Mesendoderm (in vitro differentiated cells): ENCODE results near the gene PRPH.
A peak's percentile ranks its signal among the peaks of the same experiment; 100 is the strongest.
"Not testable (repeated sequence)": the region's sequence is repeated elsewhere in the genome, so short reads cannot be mapped to it uniquely, and the experiment has no call there.

Experiments
- DNase-seq: peaks from one replicate; pipeline ENCODE4 v3.0.0; 2013
- H2AK5ac ChIP-seq: 2 replicates; pipeline ENCODE4 v1.6.1; 2013; ENCODE audit warnings: low read length, inconsistent platforms
- H2BK120ac ChIP-seq: 2 replicates; pipeline ENCODE4 v1.6.1; 2013; ENCODE audit warnings: low read depth, mild to moderate bottlenecking, low read length, moderate library complexity, mixed read lengths
- H2BK15ac ChIP-seq: replicated peaks from 2 replicates; pipeline ENCODE4 v1.6.1; 2013; ENCODE audit warnings: low read depth, mild to moderate bottlenecking, moderate library complexity
- H2BK5ac ChIP-seq: 2 replicates; pipeline ENCODE4 v1.6.1; 2013; ENCODE audit warnings: low read length, inconsistent platforms
- H3K18ac ChIP-seq: 2 replicates; pipeline ENCODE4 v1.6.1; 2013; ENCODE audit warnings: mild to moderate bottlenecking, low read length, mixed read lengths
- H3K23ac ChIP-seq: one replicate; pipeline ENCODE4 v1.6.1; 2013; ENCODE audit warnings: low read length
- H3K27ac ChIP-seq: 2 replicates; pipeline ENCODE4 v1.5.1; 2013; ENCODE audit warnings: low read depth, mild to moderate bottlenecking, inconsistent platforms, low read length, moderate library complexity
- H3K27me3 ChIP-seq: 2 replicates; pipeline ENCODE4 v1.6.1; 2013; ENCODE audit warnings: low read length, control low read depth, mild to moderate bottlenecking, inconsistent platforms; ENCODE audit not compliant: insufficient read depth, poor library complexity
- H3K36me3 ChIP-seq: 2 replicates; pipeline ENCODE4 v1.6.1; 2013; ENCODE audit warnings: low read length, inconsistent platforms; ENCODE audit not compliant: control insufficient read depth, insufficient read depth
- H3K4ac ChIP-seq: one replicate; pipeline ENCODE4 v1.6.1; 2013; ENCODE audit warnings: low read depth, mild to moderate bottlenecking, low read length, moderate library complexity
- H3K4me1 ChIP-seq: 2 replicates; pipeline ENCODE4 v1.6.1; 2013; ENCODE audit warnings: low read depth, low read length, inconsistent platforms; ENCODE audit not compliant: control insufficient read depth
- H3K4me2 ChIP-seq: 2 replicates; pipeline ENCODE4 v1.6.1; 2013; ENCODE audit warnings: low read length
- H3K4me3 ChIP-seq: 2 replicates; pipeline ENCODE4 v1.5.1; 2013; ENCODE audit warnings: mild to moderate bottlenecking, low read length
- H3K56ac ChIP-seq: one replicate; pipeline ENCODE4 v1.6.1; 2013; ENCODE audit warnings: low read length
- H3K79me1 ChIP-seq: 2 replicates; pipeline ENCODE4 v1.6.1; 2013; ENCODE audit warnings: low read length, inconsistent platforms
- H3K79me2 ChIP-seq: 2 replicates; pipeline ENCODE4 v1.6.1; 2013; ENCODE audit warnings: mild to moderate bottlenecking, low read length; ENCODE audit not compliant: control insufficient read depth, insufficient read depth
- H3K9ac ChIP-seq: 2 replicates; pipeline ENCODE4 v1.6.1; 2013; ENCODE audit warnings: low read length, inconsistent platforms
- H4K5ac ChIP-seq: one replicate; pipeline ENCODE4 v1.6.1; 2013; ENCODE audit warnings: low read length
- H4K8ac ChIP-seq: one replicate; pipeline ENCODE4 v1.6.1; 2013; ENCODE audit warnings: low read depth, mild to moderate bottlenecking, control low read depth, low read length, moderate library complexity
- WGBS: extraction: QIAGEN DNeasy Blood & Tissue Kit; methylation state at CpG from one replicate; pipeline ENCODE4 v1.1.7; 2013; ENCODE audit warnings: low lambda C conversion rate, missing lambda C conversion rate; ENCODE audit not compliant: insufficient coverage; ENCODE audit errors: extremely low coverage; 5-methylcytosine and 5-hydroxymethylcytosine counted together

The PRPH gene

DNA sequence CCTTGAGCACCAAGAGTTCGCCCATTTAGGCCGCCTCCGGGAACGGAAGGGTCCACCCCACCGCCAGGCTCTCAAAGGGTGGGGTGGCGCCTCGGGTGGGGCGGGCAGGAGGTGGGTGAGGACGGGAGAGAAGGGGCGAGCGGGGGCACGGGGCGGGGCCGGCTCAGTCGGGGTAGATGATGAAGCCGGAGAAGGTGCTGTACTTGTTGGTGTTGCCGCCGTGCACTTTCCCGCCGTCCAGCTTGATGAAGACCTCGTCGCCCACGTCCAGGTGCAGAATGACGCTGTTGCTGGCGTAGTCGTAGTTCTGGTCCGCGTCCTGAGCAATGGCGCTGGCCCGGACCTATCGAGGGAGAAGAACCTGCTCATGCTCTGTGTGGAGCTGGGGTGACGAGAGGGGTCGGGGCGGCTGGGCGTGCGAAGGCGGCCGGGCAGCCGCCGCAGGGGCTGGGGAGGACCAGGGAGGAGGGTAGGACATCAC is 38.0 kb downstream of the PRPH start:
- H3K4me2 ChIP-seq, result no peak overlapping the region
- H3K4me1 ChIP-seq, result peaks cover 3% of the 10 kb centered on the region
- peaks cover 29% of the 10 kb centered on the region for H3K27me3 ChIP-seq
- no peaks in the 10 kb centered on the region for H3K79me1 ChIP-seq
- H3K4me3 ChIP-seq, result no peak overlapping the region
- H3K18ac ChIP-seq, result no peak overlapping the region
- H3K9ac ChIP-seq, result no peak overlapping the region
- H3K79me2 ChIP-seq, result no peaks in the 10 kb centered on the region
- H2BK120ac ChIP-seq, result no peak overlapping the region
- no peak overlapping the region for H2BK5ac ChIP-seq
- H3K4ac ChIP-seq, result no peak overlapping the region
- H3K23ac ChIP-seq, result no peak overlapping the region
- DNase-seq, result no peak
- H2AK5ac ChIP-seq, result no peak overlapping the region
- peak overlapping the region; percentile 57 for H3K56ac ChIP-seq
- no peak overlapping the region for H4K5ac ChIP-seq
- no peak overlapping the region for H4K8ac ChIP-seq
- no peak overlapping the region for H2BK15ac ChIP-seq
- no peak overlapping the region for H3K27ac ChIP-seq
- WGBS, result no CpG with 5 or more reads among the region's 40 CpGs
- H3K36me3 ChIP-seq, result peaks cover 8% of the 10 kb centered on the region

DNA sequence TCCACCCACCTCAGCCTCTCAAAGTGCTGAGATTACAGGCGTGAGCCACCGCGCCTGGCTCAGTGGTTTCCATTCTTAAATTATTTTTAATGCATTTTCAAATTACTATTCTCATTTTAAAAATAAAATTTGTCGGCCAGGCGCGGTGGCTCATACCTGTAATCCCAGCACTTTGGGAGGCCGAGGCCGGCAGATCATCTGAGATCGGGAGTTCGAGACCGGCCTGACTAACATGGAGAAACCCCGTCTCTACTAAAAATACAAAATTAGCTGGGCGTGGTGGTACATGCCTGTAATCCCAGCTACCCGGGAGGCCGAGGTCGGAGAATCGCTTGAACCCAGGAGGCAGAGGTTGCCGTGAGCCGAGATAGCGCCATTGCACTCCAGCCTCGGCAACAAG is 38.8 kb downstream of the PRPH start:
- H2BK15ac ChIP-seq, H3K79me1 ChIP-seq, H3K18ac ChIP-seq, H4K5ac ChIP-seq, H3K27ac ChIP-seq, H2BK120ac ChIP-seq, H3K36me3 ChIP-seq, H3K23ac ChIP-seq, H3K4me3 ChIP-seq, DNase-seq, H3K9ac ChIP-seq, H3K56ac ChIP-seq, H4K8ac ChIP-seq, H2BK5ac ChIP-seq, H2AK5ac ChIP-seq, H3K4me1 ChIP-seq, H3K4ac ChIP-seq, H3K4me2 ChIP-seq, H3K79me2 ChIP-seq: not testable (repeated sequence)
- WGBS, result no CpG with 5 or more reads among the region's 21 CpGs
- H3K27me3 ChIP-seq, result peaks cover 35% of the 10 kb centered on the region

DNA sequence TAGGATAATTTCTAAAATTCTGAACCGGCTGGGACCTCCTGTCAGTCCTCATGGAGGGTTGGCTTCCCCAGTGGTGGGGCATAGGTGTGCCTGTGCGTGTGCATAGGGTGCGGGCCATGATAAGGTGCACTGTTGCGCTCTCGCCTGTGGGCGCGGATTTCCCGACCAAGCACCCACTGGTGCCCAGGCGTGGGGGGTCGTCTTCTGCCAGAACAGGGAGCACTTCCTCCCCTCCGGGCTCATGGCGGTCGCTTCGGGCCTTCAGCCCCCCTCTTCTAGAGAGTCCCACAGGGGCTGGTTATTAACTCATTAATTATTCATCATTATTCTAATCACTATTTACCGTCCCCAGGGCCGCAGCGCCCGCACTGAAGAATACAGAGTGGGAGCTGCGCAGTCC is 39.3 kb downstream of the PRPH start:
- no peak overlapping the region for H3K27ac ChIP-seq
- no peak overlapping the region for H3K4me3 ChIP-seq
- peaks cover 3% of the 10 kb centered on the region for H3K36me3 ChIP-seq
- no peak overlapping the region for H3K18ac ChIP-seq
- no CpG with 5 or more reads among the region's 19 CpGs for WGBS
- no peak overlapping the region for H3K4me2 ChIP-seq
- no peak overlapping the region for H3K4ac ChIP-seq
- peaks cover 35% of the 10 kb centered on the region for H3K27me3 ChIP-seq
- no peak overlapping the region for H3K9ac ChIP-seq
- no peaks in the 10 kb centered on the region for H3K79me1 ChIP-seq
- H2BK120ac ChIP-seq, result no peak overlapping the region
- peaks cover 6% of the 10 kb centered on the region for H3K4me1 ChIP-seq
- no peak overlapping the region for H3K56ac ChIP-seq
- no peak overlapping the region for H2BK5ac ChIP-seq
- no peak overlapping the region for H3K23ac ChIP-seq
- H4K8ac ChIP-seq, result no peak overlapping the region
- DNase-seq, result no peak
- no peaks in the 10 kb centered on the region for H3K79me2 ChIP-seq
- H4K5ac ChIP-seq, result no peak overlapping the region
- no peak overlapping the region for H2BK15ac ChIP-seq
- H2AK5ac ChIP-seq, result no peak overlapping the region

DNA sequence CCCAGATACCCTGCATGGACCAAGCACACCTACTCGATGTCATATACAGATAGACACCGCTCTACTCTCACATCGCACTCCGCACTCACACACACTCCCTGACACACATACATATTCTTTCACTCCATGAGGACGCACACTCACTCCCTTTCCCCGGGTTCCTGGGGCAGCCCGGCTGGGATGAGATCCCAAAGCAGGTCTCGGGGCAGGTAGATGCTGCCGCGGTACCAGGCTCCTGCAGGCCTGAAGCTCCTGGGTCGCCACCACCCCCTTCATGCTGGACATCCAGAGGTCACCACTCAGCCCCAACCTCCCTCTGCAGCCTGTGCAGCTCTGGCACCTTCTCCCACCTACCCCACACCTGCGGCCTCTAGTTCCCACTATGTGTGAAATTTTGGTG is 39.7 kb downstream of the PRPH start:
- peaks cover 36% of the 10 kb centered on the region for H3K27me3 ChIP-seq
- peaks cover 3% of the 10 kb centered on the region for H3K36me3 ChIP-seq
- H2BK15ac ChIP-seq, result no peak overlapping the region
- peaks cover 6% of the 10 kb centered on the region for H3K4me1 ChIP-seq
- no peak overlapping the region for H2BK5ac ChIP-seq
- no peak overlapping the region for H3K23ac ChIP-seq
- H3K56ac ChIP-seq, result no peak overlapping the region
- no peak overlapping the region for H3K27ac ChIP-seq
- no peak overlapping the region for H3K18ac ChIP-seq
- H3K4me3 ChIP-seq, result no peak overlapping the region
- no peak overlapping the region for H4K5ac ChIP-seq
- no peak overlapping the region for H3K4me2 ChIP-seq
- H2BK120ac ChIP-seq, result no peak overlapping the region
- DNase-seq, result no peak
- no peaks in the 10 kb centered on the region for H3K79me1 ChIP-seq
- no peak overlapping the region for H4K8ac ChIP-seq
- WGBS, result no CpG with 5 or more reads among the region's 12 CpGs
- no peak overlapping the region for H2AK5ac ChIP-seq
- no peaks in the 10 kb centered on the region for H3K79me2 ChIP-seq
- no peak overlapping the region for H3K9ac ChIP-seq
- H3K4ac ChIP-seq, result no peak overlapping the region

DNA sequence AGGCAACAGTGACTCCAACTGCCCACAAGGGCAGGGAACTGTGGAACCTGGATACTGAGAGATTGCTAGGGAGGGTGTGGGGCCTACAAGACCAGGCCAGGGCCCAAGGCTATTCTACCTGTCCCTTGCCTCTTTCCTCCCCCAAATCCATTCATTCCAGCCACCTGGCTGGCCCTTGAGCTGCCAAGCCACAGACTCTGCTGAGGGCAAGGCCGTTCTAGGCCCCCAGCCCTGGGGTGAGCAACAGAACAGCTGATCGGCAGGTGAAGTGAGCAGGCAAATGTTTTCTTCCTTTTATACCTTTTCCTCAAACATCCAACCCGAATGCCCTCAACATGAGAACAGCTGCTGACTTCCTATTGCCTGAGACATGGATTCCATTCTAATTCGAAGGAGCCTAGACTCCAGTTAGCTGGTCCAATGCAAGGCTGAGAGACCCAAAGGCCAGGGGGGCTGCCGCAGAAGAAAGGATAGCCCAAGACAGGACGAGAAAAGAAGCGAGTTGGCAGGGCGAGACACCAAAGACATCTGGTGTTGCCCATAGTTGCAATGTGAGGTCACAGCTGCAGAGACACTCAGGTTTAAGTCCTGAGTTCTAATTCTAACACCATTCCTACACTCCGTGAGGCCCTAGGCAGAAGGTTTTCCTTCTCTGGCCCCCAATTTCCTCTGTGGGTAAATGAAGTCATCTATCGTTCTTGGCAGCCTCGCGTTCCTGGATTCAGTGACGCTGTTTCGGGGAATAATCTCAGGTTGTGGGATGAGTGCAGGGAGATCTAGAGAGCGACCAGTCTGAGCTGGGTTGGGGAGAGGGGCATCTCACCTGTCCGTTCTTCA is 40.4 kb downstream of the PRPH start:
- no peak overlapping the region for H2AK5ac ChIP-seq
- H3K9ac ChIP-seq, result no peak overlapping the region
- H4K5ac ChIP-seq, result no peak overlapping the region
- H3K27me3 ChIP-seq, result peaks cover 42% of the 10 kb centered on the region
- peaks cover 6% of the 10 kb centered on the region for H3K4me1 ChIP-seq
- H2BK5ac ChIP-seq, result no peak overlapping the region
- no peak overlapping the region for H3K4me3 ChIP-seq
- no peak overlapping the region for H4K8ac ChIP-seq
- peaks cover 3% of the 10 kb centered on the region for H3K36me3 ChIP-seq
- H3K79me1 ChIP-seq, result no peaks in the 10 kb centered on the region
- no CpG with 5 or more reads among the region's 16 CpGs for WGBS
- H3K23ac ChIP-seq, result no peak overlapping the region
- no peak overlapping the region for H3K4me2 ChIP-seq
- no peak overlapping the region for H3K4ac ChIP-seq
- H3K18ac ChIP-seq, result no peak overlapping the region
- no peak overlapping the region for H2BK120ac ChIP-seq
- DNase-seq, result no peak
- H3K27ac ChIP-seq, result no peak overlapping the region
- H3K79me2 ChIP-seq, result no peaks in the 10 kb centered on the region
- no peak overlapping the region for H3K56ac ChIP-seq
- H2BK15ac ChIP-seq, result no peak overlapping the region
